SJCRH30 (cell line): ENCODE data around the gene RBM34. TPM values are rescaled to one million over a fixed set of nuclear protein-coding genes. Genes with fewer than 3 reads are reported as not detected.

Experiments
- total RNA-seq: library from RNA; depleted of rRNA; stranded (reverse); fragments of >200 nt; shearing (Covaris generic); gene quantifications from 2 replicates; pipeline ENCODE4 v1.2.3, GENCODE V29; 2014; rRNA removed

Gene RBM34
- total RNA-seq, 1 experiment from 2014 or later, result 72.7 TPM

Other genes starting within 250 kb of the RBM34 start
- 144 and 157 TPM in 2 replicates for gene TOMM20, start 32.4 kb downstream of the RBM34 start, total RNA-seq
- 30.3 and 34.6 TPM in 2 replicates for gene ARID4B, start 166.9 kb upstream of the RBM34 start, total RNA-seq
- gene GGPS1, start 167.3 kb upstream of the RBM34 start, total RNA-seq, result 15.1 and 20.7 TPM in 2 replicates
- gene TBCE, start 206.2 kb upstream of the RBM34 start, total RNA-seq, result 36.8 and 38.6 TPM in 2 replicates